Endothelial cell of umbilical vein (primary cell): ENCODE results near the gene STARD3NL. TPM values are rescaled to one million over a fixed set of nuclear protein-coding genes. Genes with fewer than 3 reads are reported as not detected.

ENCODE experiments used
- BruUV-seq: library from RNA; stranded (reverse); fragments of 400-500 nt; replicated peaks from 2 replicates; lab custom pipeline; 2021; lab: Mats Ljungman, UMichigan
- CTCF ChIA-PET: fragments of 300-600, 350-600 bp; sonication (Branson Sonifier 250); formaldehyde crosslinking; loops from one replicate; lab custom pipeline; 2021; ENCODE audit warnings: antibody characterized with exemption, inconsistent platforms; lab: Charles Lee
- POLR2A ChIA-PET: fragments of 300-600, 350-600 bp; sonication (Branson Sonifier 250); formaldehyde crosslinking; loops from one replicate; lab custom pipeline; 2021; ENCODE audit warnings: antibody characterized with exemption, inconsistent platforms; lab: Charles Lee
- DNase-seq: peaks from one replicate; pipeline ENCODE4 v3.0.0-alpha.2; 2011; ENCODE audit warnings: low read depth, low spot score
- FAIRE-seq: peaks from 2 replicates; lab custom pipeline; 2011; peaks lifted over from hg19 to GRCh38; lab: Jason Lieb, UNC
- H2AFZ ChIP-seq: 2 replicates; pipeline ENCODE4 v1.6.0; 2012; ENCODE audit warnings: low read depth, low read length, control low read depth, inconsistent platforms
- H3K27ac ChIP-seq: 2 replicates; pipeline ENCODE4 v1.5.1; 2011; ENCODE audit warnings: low read depth, mild to moderate bottlenecking, control low read depth, low read length, moderate library complexity; ENCODE audit not compliant: insufficient read depth
- H3K27me3 ChIP-seq, 2 experiments: 2 replicates each; pipeline versions ENCODE4 v1.6.0 to v1.6.1; 2011; ENCODE audit warnings: low read length in 2 of 2, mixed read lengths in 1 of 2; ENCODE audit not compliant: control insufficient read depth in 2 of 2, insufficient read depth in 2 of 2
- H3K36me3 ChIP-seq, 2 experiments: 2 replicates in 1 of 2; 3 replicates in 1 of 2; pipeline ENCODE4 v1.5.1; 2011; ENCODE audit warnings: low read length in 2 of 2, mild to moderate bottlenecking in 1 of 2, moderate library complexity in 1 of 2; ENCODE audit not compliant: control insufficient read depth in 2 of 2, insufficient read depth in 2 of 2; ENCODE audit errors: extremely low read depth in 1 of 2
- H3K4me1 ChIP-seq: 3 replicates; pipeline ENCODE4 v1.5.1; 2011; ENCODE audit warnings: mild to moderate bottlenecking, low read length; ENCODE audit not compliant: control insufficient read depth, insufficient read depth; ENCODE audit errors: extremely low read depth
- H3K4me2 ChIP-seq: 2 replicates; pipeline ENCODE4 v1.6.1; 2011; ENCODE audit warnings: low read length, control low read depth, mixed read lengths; ENCODE audit not compliant: insufficient read depth
- H3K4me3 ChIP-seq, 3 experiments: fragments of 200-600 bp in 1 of 3; sonication (generic), shearing (Covaris generic) in 1 of 3; replicated peaks in 1 of 3; 2 replicates each; pipeline ENCODE4 v1.5.1; 2011 to 2016; ENCODE audit warnings: control low read depth in 3 of 3, low read length in 3 of 3, mild to moderate bottlenecking in 2 of 3, inconsistent platforms in 1 of 3, low read depth in 1 of 3, moderate library complexity in 1 of 3; ENCODE audit not compliant: insufficient read depth in 1 of 3
- H3K79me2 ChIP-seq: 2 replicates; pipeline ENCODE4 v1.6.0; 2012; ENCODE audit warnings: low read length, inconsistent platforms; ENCODE audit not compliant: control insufficient read depth, insufficient read depth
- H3K9ac ChIP-seq: replicated peaks from 2 replicates; pipeline ENCODE3; 2011; ENCODE audit warnings: low read length, control low read depth; ENCODE audit not compliant: insufficient read depth; ENCODE audit errors: extremely low read depth
- H3K9me1 ChIP-seq: replicated peaks from 3 replicates; pipeline ENCODE4 v1.6.0; 2011; ENCODE audit warnings: mild to moderate bottlenecking, low read length; ENCODE audit not compliant: control insufficient read depth, insufficient read depth; ENCODE audit errors: extremely low read depth
- H3K9me3 ChIP-seq: replicated peaks from 2 replicates; pipeline ENCODE4 v1.5.1; 2012; ENCODE audit warnings: low read length, inconsistent platforms; ENCODE audit not compliant: control insufficient read depth, insufficient read depth
- H4K20me1 ChIP-seq: replicated peaks from 2 replicates; pipeline ENCODE3; 2011; ENCODE audit warnings: mild to moderate bottlenecking, low read length; ENCODE audit not compliant: control insufficient read depth, insufficient read depth; ENCODE audit errors: extremely low read depth
- CTCF ChIP-seq, 2 donors: IDR thresholded peaks; 1 replicate in 1 of 2; 2 replicates in 1 of 2; pipeline ENCODE4 v1.5.1; 2011; ENCODE audit warnings: low read length in 2 of 2, mild to moderate bottlenecking in 2 of 2, moderate library complexity in 2 of 2, control low read depth in 1 of 2, inconsistent platforms in 1 of 2, low read depth in 1 of 2; ENCODE audit not compliant: insufficient read depth in 1 of 2; ENCODE audit errors: extremely low read depth in 1 of 2
- EZH2 ChIP-seq: IDR thresholded peaks from 2 replicates; pipeline ENCODE4 v1.6.1; 2012; ENCODE audit warnings: borderline replicate concordance, low read depth, mild to moderate bottlenecking, moderate library complexity, low read length, inconsistent platforms; ENCODE audit not compliant: severe bottlenecking
- FOS ChIP-seq: IDR thresholded peaks from 2 replicates; pipeline ENCODE4 v1.6.1; 2011; ENCODE audit warnings: mild to moderate bottlenecking, low read length, moderate library complexity, borderline replicate concordance; ENCODE audit not compliant: insufficient read depth
- GATA2 ChIP-seq: IDR thresholded peaks from 2 replicates; pipeline ENCODE4 v1.7.0; 2011; ENCODE audit warnings: low read depth, mild to moderate bottlenecking, moderate library complexity, mixed read lengths, low read length; ENCODE audit not compliant: insufficient read length, insufficient read depth
- JUN ChIP-seq: IDR thresholded peaks from 2 replicates; pipeline ENCODE4 v1.6.1; 2011; ENCODE audit warnings: borderline replicate concordance, low read depth; ENCODE audit not compliant: insufficient read length, insufficient read depth
- MYC ChIP-seq: IDR thresholded peaks from one replicate; pipeline ENCODE4 v1.6.1; 2011; ENCODE audit warnings: mild to moderate bottlenecking, low read depth, low read length
- POLR2A ChIP-seq: IDR thresholded peaks from 2 replicates; pipeline ENCODE4 v1.6.1; 2012; ENCODE audit warnings: low read depth, mild to moderate bottlenecking, control low read depth, low read length
- POLR2AphosphoS5 ChIP-seq: IDR thresholded peaks from 2 replicates; pipeline ENCODE4 v1.6.1; 2012; ENCODE audit warnings: low read depth, mild to moderate bottlenecking, control low read depth, low read length, moderate library complexity; ENCODE audit not compliant: insufficient read depth
- dilution Hi-C: fragments of 300-500 bp; cut with MboI; formaldehyde crosslinking; loops from one replicate; pipeline ENCODE4 v1.15.0; 2019; ENCODE audit warnings: low sequenced_read_pairs; ENCODE audit not compliant: extremely low pct_ligation_motif_present
- intact Hi-C: fragments of 100-400 bp; cut with micrococcal nuclease; formaldehyde crosslinking; loops from one replicate; pipeline ENCODE4 v1.10.0; 2022
- polyA plus RNA-seq, 4 experiments: library from polyadenylated mRNA; depleted of rRNA in 3 of 4; stranded (reverse) in 3 of 4; unstranded in 1 of 4; fragments of >200 nt; gene quantifications; 2 replicates each; pipeline versions ENCODE4 v1.2.1 to v1.2.3, GENCODE V29; 2011 to 2012; ENCODE audit warnings: missing spikeins in 1 of 4
- total RNA-seq: library from RNA; stranded (reverse); gene quantifications from 2 replicates; pipeline ENCODE4 v1.2.3, GENCODE V29; 2021
- TF ChIP-seq, protein P1 (sequence below): IDR thresholded peaks from 2 replicates; pipeline ENCODE4 v1.6.1; 2011; ENCODE audit not compliant: insufficient read depth, insufficient read length

STARD3NL gene
- total and polyA plus RNA-seq, 2 donors (not counting 3 experiments of a cell fraction or from before 2014, with no cell fraction given) = 52.8 to 73.6 TPM

DNA sequence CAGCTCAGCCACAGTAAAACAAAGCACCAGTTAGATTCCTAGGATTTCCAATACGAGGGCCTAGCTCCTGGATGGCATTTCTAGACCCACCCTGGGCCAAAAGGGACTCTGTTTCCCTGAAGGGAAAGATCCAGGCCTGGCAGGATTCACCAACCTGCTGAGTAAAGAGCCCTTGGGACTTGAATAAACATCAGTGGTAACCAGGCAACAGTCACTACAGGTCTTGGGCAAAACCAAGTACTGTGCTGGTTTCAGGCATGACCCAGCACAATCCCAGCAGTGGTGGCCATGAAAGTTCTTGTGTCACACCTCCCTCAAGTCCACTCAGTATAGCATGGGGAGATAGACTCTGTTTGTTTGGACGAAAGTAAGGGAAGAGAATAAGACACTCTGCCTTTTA is 31.0 kb upstream of the STARD3NL start:
- H4K20me1 ChIP-seq = no peaks in the 10 kb centered on the region
- H3K4me3 ChIP-seq = no peak overlapping the region
- no peaks in the 10 kb centered on the region for H3K27me3 ChIP-seq
- no peaks in the 10 kb centered on the region for H3K4me1 ChIP-seq
- ChIA-PET CTCF (no interaction called here), POLR2A (no interaction called here)
- intact Hi-C loops (no loop called here), dilution Hi-C loops (no loop called here)
- H3K9me3 ChIP-seq = no peaks in the 10 kb centered on the region
- TF ChIP-seq, protein P1, sequence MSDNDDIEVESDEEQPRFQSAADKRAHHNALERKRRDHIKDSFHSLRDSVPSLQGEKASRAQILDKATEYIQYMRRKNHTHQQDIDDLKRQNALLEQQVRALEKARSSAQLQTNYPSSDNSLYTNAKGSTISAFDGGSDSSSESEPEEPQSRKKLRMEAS = no peak
- no peak for TF ChIP-seq GATA2
- TF ChIP-seq POLR2A = no peak
- no peak for TF ChIP-seq CTCF (IDR thresholded peaks at IDR 0.05; ENCODE audit: extremely low read depth in 1 of 2, insufficient read depth in 1 of 2, low read depth in 1 of 2, low read length in 2 of 2)
- TF ChIP-seq MYC = no peak
- TF ChIP-seq FOS = no peak
- TF ChIP-seq POLR2AphosphoS5 = no peak
- no peak for TF ChIP-seq JUN
- TF ChIP-seq EZH2 = no peak
- H3K9ac ChIP-seq = no peak overlapping the region
- no peak for FAIRE-seq
- no peak overlapping the region for H3K4me2 ChIP-seq
- no TSS peak for BruUV-seq
- no peak for DNase-seq
- H3K9me1 ChIP-seq = no peaks in the 10 kb centered on the region
- H2AFZ ChIP-seq = no peak overlapping the region
- no peaks in the 10 kb centered on the region for H3K79me2 ChIP-seq
- no peaks in the 10 kb centered on the region for H3K36me3 ChIP-seq
- no peak overlapping the region for H3K27ac ChIP-seq
